GM23248 (cell line): Measurements from ENCODE around the gene HRNR. TPM values are rescaled to one million over a fixed set of nuclear protein-coding genes. Genes with fewer than 3 reads are reported as not detected.
A peak's percentile ranks its signal among the peaks of the same experiment; 100 is the strongest.

Experiments
- DNase-seq: peaks from one replicate; pipeline ENCODE4 v3.0.0-alpha.2; 2015
- H2AFZ ChIP-seq: fragments of 200-600 bp; sonication (generic); 2 replicates; pipeline ENCODE4 v1.6.1; 2016; ENCODE audit warnings: antibody characterized with exemption
- H3F3A ChIP-seq: fragments of 200-600 bp; sonication (generic); 2 replicates; pipeline ENCODE4 v1.6.1; 2016; ENCODE audit warnings: mild to moderate bottlenecking, antibody characterized with exemption, mixed run types; ENCODE audit not compliant: insufficient read depth
- H3K27ac ChIP-seq: fragments of 200-600 bp; sonication (generic); 2 replicates; pipeline ENCODE4 v1.5.1; 2016; ENCODE audit warnings: mild to moderate bottlenecking
- H3K27me3 ChIP-seq: fragments of 200-600 bp; sonication (generic); replicated peaks from 2 replicates; pipeline ENCODE4 v1.6.1; 2016; ENCODE audit warnings: mild to moderate bottlenecking; ENCODE audit not compliant: insufficient read depth
- H3K36me3 ChIP-seq: fragments of 200-600 bp; sonication (generic); 2 replicates; pipeline ENCODE4 v1.6.1; 2016; ENCODE audit warnings: low read depth, mild to moderate bottlenecking
- H3K4me1 ChIP-seq: fragments of 200-600 bp; sonication (generic); 2 replicates; pipeline ENCODE4 v1.6.1; 2016; ENCODE audit warnings: mild to moderate bottlenecking; ENCODE audit not compliant: insufficient read depth
- H3K4me2 ChIP-seq: fragments of 200-600 bp; sonication (generic); one replicate; pipeline ENCODE4 v1.6.1; 2016; ENCODE audit warnings: mild to moderate bottlenecking; ENCODE audit not compliant: unreplicated experiment
- H3K4me3 ChIP-seq: fragments of 200-600 bp; sonication (generic); 2 replicates; pipeline ENCODE4 v1.5.1; 2016; ENCODE audit warnings: mild to moderate bottlenecking
- H3K79me2 ChIP-seq: fragments of 200-600 bp; sonication (generic); 2 replicates; pipeline ENCODE4 v1.6.1; 2016; ENCODE audit warnings: mild to moderate bottlenecking; ENCODE audit not compliant: insufficient read depth
- H3K9ac ChIP-seq: fragments of 200-600 bp; sonication (generic); 2 replicates; pipeline ENCODE4 v1.6.1; 2016; ENCODE audit warnings: mild to moderate bottlenecking
- H3K9me2 ChIP-seq: fragments of 200-600 bp; sonication (generic); 2 replicates; pipeline ENCODE4 v1.6.1; 2016; ENCODE audit warnings: mixed run types, mild to moderate bottlenecking, moderate library complexity; ENCODE audit not compliant: insufficient read depth
- H3K9me3 ChIP-seq: fragments of 200-600 bp; sonication (generic); one replicate; pipeline ENCODE4 v1.6.1; 2017; ENCODE audit warnings: low read depth
- H4K20me1 ChIP-seq: fragments of 200-600 bp; sonication (generic); 2 replicates; pipeline ENCODE4 v1.6.0; 2016; ENCODE audit not compliant: insufficient read depth
- EZH2 ChIP-seq: fragments of 200-600 bp; sonication (generic); IDR thresholded peaks from 2 replicates; pipeline ENCODE4 v1.6.1; 2018; ENCODE audit warnings: antibody characterized with exemption, mild to moderate bottlenecking; ENCODE audit not compliant: insufficient read depth, poor library complexity, severe bottlenecking
- EZH2phosphoT487 ChIP-seq: fragments of 200-600 bp; sonication (generic); IDR thresholded peaks from 2 replicates; pipeline ENCODE4 v1.6.1; 2018; ENCODE audit warnings: antibody characterized with exemption, moderate library complexity, mild to moderate bottlenecking, low read depth; ENCODE audit not compliant: insufficient read depth
- WGBS, 2 experiments: methylation state at CpG; one replicate each; pipeline ENCODE4 v1.1.6; 2015 to 2017; ENCODE audit warnings: low lambda C conversion rate in 2 of 2, low coverage in 1 of 2; ENCODE audit errors: missing lambda C conversion rate in 2 of 2; 5-methylcytosine and 5-hydroxymethylcytosine counted together
- in situ Hi-C: fragments of 300-500 bp; cut with MboI; formaldehyde crosslinking; loops from 2 replicates; pipeline ENCODE4 v1.15.0; 2020
- polyA plus RNA-seq: library from polyadenylated mRNA; unstranded; fragments of >200 nt; fragmentation: Nextera tagmentation; extraction: Ambion mirVana; gene quantifications from 2 replicates; pipeline ENCODE4 v1.2.1, GENCODE V29; 2016
- total RNA-seq: library from RNA; depleted of rRNA; stranded (reverse); fragments of >200 nt; shearing (Covaris generic); gene quantifications from 2 replicates; pipeline ENCODE4 v1.2.3, GENCODE V29; 2014

HRNR gene
- total and polyA plus RNA-seq, 2 experiments from 2014 or later, result 0.05 TPM; not detected in 1

GRCh38 chr1:152185544-152186391, 38.2 kb downstream of the HRNR start:
- Histone ChIP-seq H3K4me2 (no peak overlapping the region), H3K4me1 (peaks cover 32% of the 10 kb centered on the region), H3K9ac (no peak overlapping the region), H3K9me3 (no peaks in the 10 kb centered on the region), H3F3A (peaks cover 31% of the 10 kb centered on the region), H3K4me3 (no peak overlapping the region), H3K27me3 (no peaks in the 10 kb centered on the region), H3K36me3 (no peaks in the 10 kb centered on the region), H3K27ac (no peak overlapping the region), H3K9me2 (no peaks in the 10 kb centered on the region), H2AFZ (no peak overlapping the region), H3K79me2 (no peaks in the 10 kb centered on the region), H4K20me1 (no peaks in the 10 kb centered on the region)
- in situ Hi-C loops, result no loop called here
- no peak for TF ChIP-seq EZH2phosphoT487
- no peak for TF ChIP-seq EZH2
- peak; percentile 85 for DNase-seq
- WGBS, 2 experiments, result 27 to 28% methylated on average over 8 of the region's 8 CpGs

GRCh38 chr1:152182944-152183361, 41.0 kb downstream of the HRNR start:
- Histone ChIP-seq H3K4me3 (no peak overlapping the region), H3K9me2 (no peaks in the 10 kb centered on the region), H3F3A (peaks cover 27% of the 10 kb centered on the region), H3K4me2 (peak overlapping the region; percentile 56), H4K20me1 (no peaks in the 10 kb centered on the region), H2AFZ (peak overlapping the region; percentile 3; the same call in 1 of the 2 replicates), H3K27me3 (no peaks in the 10 kb centered on the region), H3K27ac (peak overlapping the region; percentile 84), H3K79me2 (no peaks in the 10 kb centered on the region), H3K4me1 (peaks cover 33% of the 10 kb centered on the region), H3K9ac (peak overlapping the region; percentile 59), H3K36me3 (no peaks in the 10 kb centered on the region), H3K9me3 (no peaks in the 10 kb centered on the region)
- WGBS, 2 experiments, result 0 to 4% methylated on average over 2 of the region's 2 CpGs
- TF ChIP-seq EZH2phosphoT487 (no peak), EZH2 (no peak)
- in situ Hi-C loops, result loop anchor here (5.0 kb wide), 1 partner anchor 131 kb away; no protein-coding TSS in a partner anchor
- DNase-seq, result peak; percentile 94

- H3K9me3 ChIP-seq, result no peaks in the 10 kb centered on the region
- in situ Hi-C loops, result loop anchor here (5.0 kb wide), 1 partner anchor 130 kb away; no protein-coding TSS in a partner anchor
- no peak overlapping the region for H3K4me3 ChIP-seq
- H3K9me2 ChIP-seq, result no peaks in the 10 kb centered on the region
- H3K36me3 ChIP-seq, result no peaks in the 10 kb centered on the region
- TF ChIP-seq EZH2phosphoT487, result no peak
- no peak for TF ChIP-seq EZH2
- peak overlapping the region; percentile 59 for H3K9ac ChIP-seq
- WGBS, 2 experiments, result 69 to 74% methylated on average over 2 of the region's 2 CpGs
- H3K79me2 ChIP-seq, result no peaks in the 10 kb centered on the region
- no peaks in the 10 kb centered on the region for H4K20me1 ChIP-seq
- H3K4me1 ChIP-seq, result peaks cover 33% of the 10 kb centered on the region
- peaks cover 27% of the 10 kb centered on the region for H3F3A ChIP-seq
- peak; percentile 59 for DNase-seq
- no peaks in the 10 kb centered on the region for H3K27me3 ChIP-seq
- peak overlapping the region; percentile 3; the same call in 1 of the 2 replicates for H2AFZ ChIP-seq
- peak overlapping the region; percentile 56 for H3K4me2 ChIP-seq
- H3K27ac ChIP-seq, result peak overlapping the region; percentile 84
Measured at GRCh38 chr1:152182431-152182830, 41.6 kb downstream of the HRNR start.

GRCh38 chr1:152179566-152179965, 44.4 kb downstream of the HRNR start:
- H3K4me2 ChIP-seq, result no peak overlapping the region
- TF ChIP-seq EZH2phosphoT487 (no peak), EZH2 (no peak)
- H3K4me1 ChIP-seq, result peaks cover 33% of the 10 kb centered on the region
- H3K9ac ChIP-seq, result no peak overlapping the region
- H3K79me2 ChIP-seq, result no peaks in the 10 kb centered on the region
- H3K27me3 ChIP-seq, result 0 out of 2 replicates have a peak, but pooled peaks cover 18% of the 10 kb centered on the region
- H3K4me3 ChIP-seq, result no peak overlapping the region
- WGBS, 2 experiments, result 96 to 100% methylated on average over 1 of the region's 1 CpG
- H3K9me2 ChIP-seq, result no peaks in the 10 kb centered on the region
- peak; percentile 42 for DNase-seq
- H3K36me3 ChIP-seq, result no peaks in the 10 kb centered on the region
- peaks cover 27% of the 10 kb centered on the region for H3F3A ChIP-seq
- no peak overlapping the region for H2AFZ ChIP-seq
- in situ Hi-C loops, result no loop called here
- no peak overlapping the region for H3K27ac ChIP-seq
- H4K20me1 ChIP-seq, result no peaks in the 10 kb centered on the region
- H3K9me3 ChIP-seq, result no peaks in the 10 kb centered on the region
